Measurements from ENCODE around the gene TIMM8A.
"Not testable (repeated sequence)": the region's sequence is repeated elsewhere in the genome, so short reads cannot be mapped to it uniquely, and the experiment has no call there.

TIMM8A gene

DNA sequence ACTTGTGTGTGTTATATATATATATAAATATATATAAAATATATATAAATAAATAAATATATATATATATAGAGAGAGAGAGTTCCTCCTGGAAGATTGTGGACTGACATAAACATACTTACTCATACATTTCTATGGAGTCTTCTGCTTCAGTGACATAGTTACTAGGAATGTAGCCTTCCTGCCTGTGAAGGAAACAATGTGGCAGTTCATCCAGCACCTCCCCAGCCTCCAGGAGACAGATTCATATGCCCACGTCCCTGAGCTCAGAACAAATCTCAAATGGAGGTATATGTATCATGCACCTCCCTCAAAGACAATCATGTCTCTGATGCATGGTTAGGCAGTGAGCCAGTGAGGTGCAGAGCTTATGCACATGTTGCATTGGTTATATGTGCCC lies 11.4 kb upstream of the TIMM8A start:
- DNase-seq (ENCODE audit: low read depth): no peak

DNA sequence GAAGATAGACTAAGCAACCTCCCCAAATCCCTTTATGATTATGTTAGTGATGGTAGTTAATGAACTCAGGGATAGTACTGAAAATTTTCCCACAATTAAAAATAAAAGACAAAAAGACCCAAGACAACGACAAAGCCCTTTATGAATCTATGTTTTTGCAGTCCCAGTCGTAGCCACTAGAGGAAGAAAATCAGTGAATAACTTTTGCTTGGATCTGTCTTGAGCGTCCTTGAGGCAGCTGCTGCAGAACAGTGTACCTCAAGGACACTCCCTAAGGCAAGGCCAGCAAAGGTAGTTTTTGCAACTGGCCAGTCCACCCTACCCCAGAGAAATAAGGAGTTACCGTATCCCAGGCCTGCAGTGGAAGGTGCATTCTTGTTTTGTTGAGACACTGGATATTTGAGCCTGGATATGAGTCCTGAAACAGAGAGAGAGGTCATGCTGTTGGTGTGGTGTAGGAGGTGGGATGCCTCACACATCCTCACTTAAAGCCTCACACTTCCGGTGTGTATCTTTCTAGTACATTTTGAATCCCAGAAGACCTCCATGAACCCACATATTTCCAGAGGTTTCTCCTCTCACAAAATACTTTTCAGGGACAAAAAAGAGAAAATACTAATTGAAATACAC lies 8.7 kb upstream of the TIMM8A start:
- no peak for DNase-seq (ENCODE audit: low read depth)

DNA sequence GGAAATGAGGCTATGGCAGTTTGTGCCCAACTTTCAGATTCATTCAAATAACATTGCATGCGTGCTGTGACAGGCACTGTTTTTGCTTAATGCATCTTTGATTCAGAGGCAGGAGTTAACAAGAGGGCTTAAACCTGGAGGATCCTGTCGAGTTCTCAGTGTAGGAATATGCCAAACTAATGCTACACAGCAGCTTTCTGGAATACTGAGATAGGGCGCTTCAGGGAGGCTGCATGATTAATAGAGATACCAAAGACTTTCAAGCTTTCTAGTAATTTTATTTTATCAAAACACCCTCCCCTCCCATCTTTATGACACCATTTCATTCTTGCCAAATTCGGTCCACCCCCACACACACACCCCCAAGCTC lies 636 bp upstream of the TIMM8A start:
- no peak for DNase-seq (ENCODE audit: low read depth)

DNA sequence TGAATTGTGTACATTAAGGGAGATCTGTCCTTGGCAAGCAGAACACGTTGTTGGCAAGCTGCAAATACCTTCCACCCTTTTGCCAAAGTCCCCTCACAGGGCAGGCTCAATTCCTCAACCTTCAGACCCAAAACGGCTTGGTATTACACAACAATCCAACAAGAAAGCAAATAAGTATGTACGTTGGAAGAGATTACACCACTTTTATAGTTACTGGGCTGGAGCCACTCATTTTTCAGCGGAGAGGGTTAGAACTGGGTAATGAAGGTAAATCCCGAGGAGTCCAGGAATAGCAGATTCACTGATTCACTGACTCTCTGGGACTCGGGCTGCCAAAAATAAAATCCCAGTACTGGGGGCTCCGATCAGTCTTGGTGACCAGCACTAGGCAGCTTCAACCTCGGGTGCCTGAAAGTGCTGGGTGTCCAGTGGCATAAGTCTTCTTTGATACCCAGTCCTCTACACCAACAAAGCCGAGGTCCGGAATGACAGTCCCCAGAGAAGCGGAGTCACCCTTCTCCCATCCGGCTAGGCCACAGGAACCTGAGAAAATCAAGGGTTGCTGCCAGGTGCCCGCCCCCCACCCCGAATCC lies 587 bp downstream of the TIMM8A start:
- DNase-seq (ENCODE audit: low read depth): peak; percentile 0

DNA sequence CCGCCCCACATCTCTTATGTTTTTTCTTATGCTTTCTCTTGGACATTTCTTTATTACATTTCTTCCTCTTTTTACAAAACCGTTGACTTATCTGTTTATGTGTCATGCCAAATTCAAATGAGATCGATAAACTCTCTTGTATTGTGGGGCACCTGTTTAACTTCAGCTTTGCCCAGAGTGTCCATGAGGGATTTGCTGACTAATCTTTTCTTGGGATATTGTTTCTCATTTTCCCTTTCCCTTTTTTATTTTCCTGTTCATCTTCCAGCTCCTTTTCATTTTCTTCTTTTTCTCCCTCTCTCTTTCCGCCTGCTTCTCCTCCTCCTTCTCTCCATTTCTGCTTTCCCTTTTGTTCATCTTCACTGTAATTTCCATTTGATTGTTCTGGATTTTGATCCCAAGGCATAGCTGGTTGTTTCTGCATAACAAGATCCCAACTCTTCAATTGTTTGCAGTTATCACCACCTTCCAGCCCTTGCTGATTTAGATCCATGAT lies 10.7 kb downstream of the TIMM8A start:
- no peak for DNase-seq (ENCODE audit: low read depth)

DNA sequence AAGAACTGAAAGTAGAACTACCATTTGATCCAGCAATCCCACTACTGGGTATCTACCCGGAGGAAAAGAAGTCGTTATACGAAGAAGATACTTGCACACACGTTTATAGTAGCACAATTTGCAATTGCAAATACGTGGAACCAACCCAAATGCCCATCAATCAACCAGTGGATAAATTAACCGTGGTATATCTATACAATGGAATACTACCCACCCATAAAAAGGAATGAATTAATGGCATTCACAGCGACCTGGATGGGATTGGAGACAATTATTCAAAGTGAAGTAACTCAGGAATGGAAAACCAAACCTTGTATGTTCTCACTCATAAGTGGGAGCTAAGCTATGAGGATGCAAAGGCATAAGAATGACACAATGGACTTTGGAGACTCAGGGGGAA lies 14.2 kb downstream of the TIMM8A start:
- DNase-seq (ENCODE audit: low read depth): not testable (repeated sequence)

DNA sequence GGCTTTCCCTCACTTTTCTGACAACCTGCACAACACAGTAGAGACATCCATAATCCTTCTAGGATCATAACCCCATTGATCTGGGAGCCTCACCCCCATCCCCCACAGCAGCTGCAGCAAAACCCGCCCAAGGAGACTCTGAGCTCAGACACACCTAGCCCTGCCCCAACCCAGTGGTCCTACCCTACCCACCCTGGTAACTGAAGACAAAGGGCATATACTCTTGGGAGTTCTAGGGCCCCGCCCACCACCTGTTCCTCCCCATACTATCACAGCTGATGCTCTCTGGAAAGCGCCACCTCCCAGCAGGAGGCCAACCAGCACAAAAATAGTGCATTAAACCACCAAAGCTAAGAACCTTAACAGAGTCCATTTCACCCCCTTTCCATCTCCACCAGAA lies 21.9 kb downstream of the TIMM8A start:
- not testable (repeated sequence) for DNase-seq (ENCODE audit: low read depth)

DNA sequence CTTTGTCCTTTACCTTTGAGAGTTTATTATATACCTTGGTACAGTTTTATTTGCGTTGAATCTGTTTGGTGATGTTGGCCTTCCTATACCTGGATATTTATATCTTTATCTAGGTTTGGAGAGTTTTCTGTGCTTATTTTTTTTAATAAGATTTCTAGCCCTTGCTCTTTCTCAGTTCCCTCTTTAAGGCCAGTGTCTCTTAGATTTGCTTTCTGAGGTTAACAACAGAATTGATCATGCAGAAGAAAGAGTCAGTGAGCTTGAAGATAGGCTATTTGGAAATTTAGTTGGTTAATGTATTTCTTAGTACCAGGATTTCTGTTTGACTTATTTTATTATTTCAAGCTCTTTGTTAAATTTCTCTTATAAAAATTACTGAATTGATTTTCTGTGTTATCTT lies 44.8 kb downstream of the TIMM8A start:
- DNase-seq (ENCODE audit: low read depth): no peak
